NCI-H446 treated with DMSO at 0.1 percent for 48 hours (cell line): ENCODE measurements around the gene NUMBL.
A peak's percentile ranks its signal among the peaks of the same experiment; 100 is the strongest.

Experiments
- DNase-seq: peaks from one replicate; lab custom pipeline; 2025; lab: John Stamatoyannopoulos, UW

Gene NUMBL

DNA sequence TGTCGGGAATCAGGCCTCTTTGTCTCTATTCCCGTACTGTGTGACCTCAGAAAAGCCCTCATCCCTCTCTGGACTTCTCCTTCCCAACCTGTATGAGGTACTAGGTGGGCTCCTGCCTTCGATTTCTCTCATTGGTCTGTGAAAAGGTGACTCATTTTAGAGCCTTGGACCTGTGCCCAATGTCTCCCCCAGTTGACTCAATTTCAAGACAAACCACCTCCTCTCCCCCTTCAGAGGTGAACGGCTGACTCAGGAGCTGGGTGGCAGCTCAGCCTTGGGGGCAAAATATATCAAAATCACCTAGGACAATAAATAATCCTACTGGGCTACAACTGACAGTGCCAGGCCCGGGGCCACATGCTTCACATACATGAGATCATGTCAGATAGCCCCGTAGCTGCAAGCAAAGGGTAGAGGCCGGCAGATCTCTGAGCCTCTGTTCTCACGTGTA lies 25.6 kb upstream of the NUMBL start:
- no peak for DNase-seq

DNA sequence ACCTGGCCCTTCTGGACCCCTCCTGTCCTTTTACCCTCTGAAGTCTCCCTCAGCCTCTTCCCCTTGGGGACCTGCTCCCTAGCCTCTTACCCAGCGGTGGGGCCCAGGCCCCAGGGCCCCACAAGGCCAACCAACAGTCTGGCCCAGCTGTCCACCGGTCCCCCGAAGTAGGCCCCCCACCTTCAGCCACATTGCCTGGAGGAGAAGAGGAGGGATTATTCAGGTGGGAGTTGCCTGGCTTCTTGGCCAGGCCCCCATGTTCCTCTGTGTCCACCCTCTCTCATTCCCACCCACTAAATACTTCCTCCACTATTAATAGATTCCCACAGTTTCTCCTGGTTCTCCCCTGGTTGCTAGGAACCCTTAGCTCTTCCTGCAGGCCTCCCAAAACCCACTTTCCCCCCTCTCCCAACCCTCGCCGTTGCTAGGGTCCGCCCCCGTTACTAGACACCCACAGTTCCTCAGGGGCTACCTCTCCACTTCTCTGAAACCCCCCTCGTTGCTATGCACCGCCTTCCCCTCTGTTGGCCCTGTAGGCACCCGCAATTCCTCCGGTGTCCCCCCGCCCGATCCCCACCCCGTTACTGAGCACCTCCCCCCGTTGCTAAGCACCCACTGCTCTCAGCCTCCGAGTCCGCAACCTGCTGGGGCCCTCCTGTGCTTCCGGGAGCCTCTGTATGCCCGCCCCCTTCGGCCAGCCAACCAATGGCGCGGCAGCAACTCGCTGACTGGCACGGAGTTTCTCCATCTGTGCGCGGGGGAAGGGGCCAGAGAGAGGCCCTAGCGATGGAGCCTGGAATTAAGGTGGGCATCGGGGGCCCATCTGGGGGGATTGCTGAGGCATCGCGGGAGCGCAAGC lies 24.2 kb upstream of the NUMBL start:
- peak; percentile 82 for DNase-seq

DNA sequence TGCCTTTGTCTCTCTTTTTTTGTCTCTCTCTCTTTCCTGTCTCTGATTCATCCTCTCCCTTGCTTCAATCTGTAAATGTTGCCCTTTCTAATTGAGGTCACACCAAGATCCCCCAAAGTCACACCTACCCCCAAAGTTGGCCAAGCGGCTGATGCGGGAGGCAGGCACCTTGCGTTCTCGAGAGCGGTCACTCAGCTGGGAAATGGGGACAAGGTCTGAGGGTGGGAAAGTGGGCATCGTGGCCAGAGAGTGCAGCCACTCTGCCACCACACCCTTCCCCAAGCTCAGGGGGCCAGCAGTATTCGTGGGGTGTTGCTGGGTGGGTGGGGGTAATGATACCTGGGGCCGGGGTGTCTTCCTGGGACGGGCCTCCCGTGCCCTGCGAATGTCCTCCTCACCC lies 23.5 kb upstream of the NUMBL start:
- no peak for DNase-seq

DNA sequence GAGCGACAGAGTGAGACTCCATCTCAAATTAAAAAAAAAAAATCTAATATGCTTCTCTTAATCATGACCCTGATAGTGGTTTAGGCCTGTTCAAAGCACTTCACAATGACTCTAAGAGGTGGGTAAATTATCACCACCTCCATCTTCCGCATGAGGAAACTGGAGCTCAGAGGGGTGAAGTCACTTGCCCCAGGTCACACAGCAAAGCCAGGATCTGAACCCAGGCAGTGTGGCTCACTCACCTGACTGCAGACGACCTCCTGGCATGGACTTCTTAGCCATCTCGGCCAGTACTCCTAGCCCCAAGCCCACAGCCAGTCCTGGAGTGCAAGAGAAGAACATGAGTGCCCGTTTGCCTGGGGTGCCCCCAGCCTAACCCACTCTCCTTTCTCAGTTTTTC lies 19.4 kb upstream of the NUMBL start:
- DNase-seq = no peak

DNA sequence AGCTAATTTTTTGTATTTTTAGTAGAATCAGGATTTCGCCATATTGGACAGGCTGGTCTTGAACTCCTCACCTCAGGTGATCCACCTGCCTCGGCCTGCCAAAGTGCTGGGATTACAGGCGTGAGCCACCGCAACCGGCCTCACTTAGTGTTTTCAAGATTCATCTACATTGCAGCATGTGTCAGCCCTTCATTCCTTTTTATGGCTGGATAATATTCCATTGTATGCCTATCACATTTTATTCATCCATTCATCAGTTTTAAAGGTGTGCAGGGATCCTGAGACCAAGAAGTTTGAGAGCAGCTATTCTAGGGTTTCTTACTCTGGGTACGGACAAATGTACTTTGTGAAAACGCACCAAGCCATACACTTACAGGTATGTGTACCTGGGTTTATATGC lies 17.2 kb upstream of the NUMBL start:
- DNase-seq = no peak

DNA sequence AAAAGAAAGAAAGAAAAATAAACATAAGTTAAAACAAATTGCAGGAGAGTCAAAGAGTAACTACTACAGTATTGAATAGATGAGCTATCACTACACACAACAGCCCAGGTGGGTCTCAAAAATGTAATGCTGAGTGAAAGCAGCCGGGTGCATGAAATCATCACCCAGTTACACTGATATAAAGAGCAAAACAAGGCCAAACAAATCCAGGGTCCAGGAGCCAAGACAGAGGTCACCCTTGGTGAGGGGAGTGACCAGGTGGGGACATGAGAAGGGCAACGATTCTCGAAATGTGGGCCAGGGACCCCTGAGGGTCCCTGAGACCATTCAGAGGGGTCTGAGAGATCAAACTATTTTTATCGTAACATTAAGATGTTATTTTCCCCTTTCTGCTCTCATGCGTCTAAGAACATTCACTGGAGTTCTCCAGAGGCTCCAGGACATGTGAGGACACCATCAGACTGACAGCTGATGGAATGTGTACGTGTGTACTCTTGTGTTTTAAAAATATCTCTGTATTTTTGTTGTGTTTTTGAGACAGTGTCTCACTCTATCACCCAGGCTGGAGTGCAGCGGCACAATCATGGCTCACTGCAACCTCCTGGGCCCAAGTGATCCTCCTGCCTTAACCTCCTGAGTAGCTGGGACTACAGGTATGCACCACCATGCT lies 15.6 kb upstream of the NUMBL start:
- DNase-seq = no peak

DNA sequence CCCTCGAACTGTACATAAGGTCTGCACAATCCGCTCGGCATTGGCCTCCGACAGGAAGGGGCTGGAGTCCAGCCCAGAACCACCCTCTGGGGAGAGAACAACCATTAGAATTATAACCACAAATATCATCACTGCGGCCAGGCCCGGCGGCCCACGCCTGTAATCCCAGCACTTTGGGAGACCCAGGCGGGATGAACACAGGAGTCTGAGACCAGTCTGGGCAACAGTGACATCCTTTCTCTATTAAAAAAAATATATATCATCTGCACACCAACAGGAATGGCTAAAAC lies 14.9 kb upstream of the NUMBL start:
- no peak for DNase-seq

DNA sequence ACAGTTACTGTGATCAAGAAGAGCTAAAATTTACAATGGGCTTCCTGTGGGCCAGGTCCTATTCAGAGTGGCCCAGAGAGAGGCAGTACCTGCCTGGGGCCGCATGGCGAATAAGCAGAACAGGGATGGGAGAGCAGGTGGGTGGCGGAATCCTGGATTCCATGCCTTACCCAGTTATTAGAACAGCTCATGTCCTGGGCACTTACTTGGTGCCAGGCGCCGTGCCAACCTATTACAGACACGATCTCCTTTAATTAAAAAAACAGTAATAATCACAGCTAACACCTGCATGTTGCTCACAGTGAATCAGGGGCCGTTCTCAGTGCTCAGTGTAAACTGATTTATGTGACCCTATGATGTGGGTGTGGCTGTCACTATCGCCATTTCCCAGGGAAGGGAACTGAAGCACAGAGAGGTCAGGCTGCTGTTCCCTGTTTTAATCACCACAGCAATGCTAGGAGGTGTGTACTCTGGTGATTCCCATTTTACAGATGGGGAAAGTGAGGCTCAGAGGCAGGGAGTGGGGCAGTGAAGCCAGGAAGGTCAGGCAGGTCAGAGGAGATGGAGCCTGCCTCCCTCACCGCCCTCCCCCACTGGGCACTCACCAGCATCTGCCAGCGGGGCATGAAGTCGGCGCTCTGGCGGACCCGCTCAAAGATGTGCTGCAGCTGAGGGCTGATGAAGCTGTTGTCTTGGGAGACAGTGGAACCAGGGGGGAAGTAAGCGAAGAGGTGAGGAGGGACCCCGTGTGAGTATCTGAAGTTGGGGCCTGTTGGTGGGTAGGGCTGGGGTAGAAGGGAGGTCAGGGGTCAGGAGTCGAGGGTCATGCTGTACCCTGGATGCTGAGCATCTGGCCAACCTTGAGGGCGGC lies 14.3 kb upstream of the NUMBL start:
- no peak for DNase-seq

DNA sequence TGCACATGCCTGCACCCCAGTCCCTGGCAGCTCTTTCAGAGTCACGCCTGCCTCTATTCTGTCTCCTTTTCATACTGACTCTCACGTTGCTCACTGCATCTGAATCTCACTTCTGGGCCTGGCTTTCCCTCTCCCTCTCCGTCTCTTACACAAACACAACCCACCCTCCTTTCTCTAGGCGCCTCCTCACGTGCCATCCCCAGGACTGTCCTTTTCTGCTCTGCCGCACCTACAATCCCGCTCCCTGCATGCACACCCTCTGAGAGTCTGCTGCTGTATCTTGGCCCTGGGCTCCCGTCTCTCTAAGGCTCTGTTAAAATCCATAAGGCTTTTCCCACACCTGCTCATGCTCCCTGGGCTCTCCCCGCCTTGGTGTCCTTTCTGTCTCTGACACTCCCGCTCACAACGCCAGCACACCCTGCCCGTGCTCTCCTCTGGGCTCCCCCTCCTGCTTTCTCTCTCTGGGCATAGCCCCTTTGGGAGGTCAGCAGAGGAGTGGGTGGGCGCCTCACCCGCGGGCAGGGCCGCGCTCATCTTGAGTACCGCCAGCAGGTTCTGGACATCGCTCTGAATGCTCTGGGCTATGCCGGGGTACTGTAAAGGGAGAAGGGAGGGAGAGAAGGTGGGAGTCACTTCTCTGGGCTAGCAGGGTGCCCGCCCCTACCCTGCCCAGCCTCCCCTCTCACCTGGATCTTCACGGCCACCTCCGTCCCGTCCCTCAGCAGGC lies 12.7 kb upstream of the NUMBL start:
- DNase-seq = no peak

DNA sequence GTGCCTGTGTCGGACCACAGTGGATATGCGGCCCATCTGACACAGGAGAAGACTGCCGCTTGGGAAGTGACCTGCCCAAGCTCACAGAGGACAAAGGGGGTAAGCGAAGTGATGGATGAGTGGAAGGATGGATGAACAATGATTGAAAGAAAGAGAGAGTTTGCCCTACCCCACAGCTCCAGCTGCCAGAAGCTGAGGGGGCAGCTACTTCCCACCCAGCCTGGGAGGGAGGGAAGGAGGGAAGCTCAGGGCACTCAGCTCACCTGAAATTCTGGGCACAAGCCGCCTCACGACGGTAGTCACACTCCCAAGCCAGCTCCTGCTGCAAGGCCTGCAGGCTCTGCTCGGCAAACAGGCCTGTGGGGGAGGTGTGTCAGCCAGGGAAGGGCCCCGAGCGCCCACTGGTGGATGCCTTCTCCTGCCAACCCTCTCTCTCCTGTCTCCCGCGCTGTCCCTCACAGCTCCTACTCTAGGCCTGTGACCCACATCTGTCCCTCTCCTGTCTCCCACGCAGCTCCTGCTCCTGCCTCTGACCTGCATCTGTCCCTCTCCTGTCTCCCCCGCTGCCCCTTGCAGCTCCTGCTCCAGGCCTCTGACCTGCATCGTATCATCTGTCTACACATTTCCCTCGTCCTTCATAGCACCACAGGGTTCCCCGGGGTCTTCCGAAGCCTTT lies 12.0 kb upstream of the NUMBL start:
- no peak for DNase-seq

DNA sequence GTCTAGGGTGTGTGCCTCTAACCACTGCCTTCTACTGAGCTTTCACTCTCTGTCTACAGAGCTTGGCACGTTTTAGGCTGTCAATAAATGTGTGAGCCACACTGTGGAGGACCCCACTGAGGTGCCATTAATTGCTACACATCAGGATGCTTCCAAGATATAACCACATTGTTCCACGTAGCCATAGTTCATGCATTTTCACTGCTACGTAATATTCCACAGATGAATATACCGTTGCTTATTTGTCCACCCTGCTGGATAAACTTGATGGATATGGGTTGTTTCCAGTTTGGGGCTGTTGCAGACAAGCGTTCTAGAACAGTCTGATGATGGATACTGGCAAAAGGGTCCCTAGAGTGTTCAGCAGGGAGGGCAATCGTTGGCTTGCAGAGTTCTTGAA lies 11.3 kb upstream of the NUMBL start:
- DNase-seq = no peak

DNA sequence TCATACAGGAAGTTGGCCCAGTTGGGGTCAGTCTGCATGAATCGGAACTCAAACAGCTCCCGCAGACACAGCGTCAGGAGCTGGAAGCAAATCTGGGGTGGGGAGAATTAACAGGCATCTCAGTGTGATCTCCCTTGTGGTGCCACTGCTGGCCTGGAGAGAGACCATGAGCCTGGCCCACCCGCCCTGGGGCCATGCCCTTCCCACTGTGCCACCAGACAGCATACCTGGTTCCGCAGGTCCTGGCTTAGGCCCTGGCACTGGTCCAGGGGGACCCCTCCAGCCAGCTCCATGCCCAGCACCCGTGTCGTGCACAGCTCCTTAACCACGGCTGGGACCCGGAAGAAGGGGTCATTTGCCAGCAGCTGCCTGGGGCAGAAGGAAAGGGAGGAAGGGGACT lies 9.6 kb upstream of the NUMBL start:
- no peak for DNase-seq

DNA sequence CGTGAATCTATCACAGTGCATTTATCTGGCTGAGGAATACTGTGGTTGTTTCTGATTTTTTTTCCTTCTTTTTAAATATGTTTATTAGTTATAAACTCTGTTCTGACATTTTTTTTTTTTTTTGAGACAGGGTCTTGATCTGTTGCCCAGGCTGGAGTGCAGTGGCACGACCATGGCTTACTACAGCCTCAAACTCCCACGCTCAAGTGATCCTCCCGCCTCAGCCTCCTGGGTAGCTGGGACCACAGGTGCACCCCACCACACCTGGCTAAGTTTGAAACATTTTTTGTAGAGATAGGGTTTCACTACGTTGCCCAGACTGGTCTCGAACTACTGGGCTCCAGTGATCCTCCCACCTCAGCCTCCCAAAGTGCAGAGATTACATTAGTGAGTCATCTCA lies 6.6 kb upstream of the NUMBL start:
- no peak for DNase-seq

DNA sequence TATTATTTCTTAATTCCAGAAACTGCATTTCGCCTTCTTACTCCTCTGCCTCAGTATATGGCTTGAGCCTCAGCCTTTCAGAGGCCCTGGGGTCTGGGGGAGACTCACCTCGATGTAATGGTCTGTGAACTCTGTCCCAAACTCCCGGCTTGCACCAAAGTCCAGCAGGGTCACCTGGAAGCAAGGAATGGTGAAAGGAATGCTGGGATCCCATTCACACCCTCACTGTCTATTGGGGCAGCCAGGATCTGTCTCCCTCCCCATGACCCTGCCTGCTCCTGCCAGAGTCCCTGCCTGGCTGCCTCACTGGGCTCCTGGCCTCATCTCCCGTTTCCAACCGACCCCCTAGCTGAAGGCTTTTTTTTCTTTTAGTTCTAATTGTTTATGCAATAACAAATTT lies 5.4 kb upstream of the NUMBL start:
- no peak for DNase-seq

DNA sequence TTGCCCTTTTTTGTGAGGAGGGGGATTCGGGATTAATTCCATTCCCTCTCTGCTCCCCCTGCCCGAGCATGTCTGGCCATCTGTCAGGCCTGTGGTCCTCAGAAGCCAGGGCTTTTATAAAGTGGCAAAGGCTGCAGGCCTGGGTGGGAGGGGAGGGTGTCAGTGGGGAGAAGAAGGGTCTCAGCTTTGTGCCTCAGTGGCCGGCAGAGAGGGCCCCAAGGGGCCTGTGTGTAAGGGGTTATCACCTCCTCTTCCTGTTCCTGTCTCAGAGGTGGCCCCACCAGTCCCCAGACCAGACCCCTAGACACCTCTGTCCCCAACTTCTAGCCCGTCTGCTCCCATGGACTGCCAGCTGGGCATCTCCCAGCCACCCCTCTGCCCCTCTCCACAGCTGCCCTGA lies 3.4 kb upstream of the NUMBL start:
- no peak for DNase-seq

DNA sequence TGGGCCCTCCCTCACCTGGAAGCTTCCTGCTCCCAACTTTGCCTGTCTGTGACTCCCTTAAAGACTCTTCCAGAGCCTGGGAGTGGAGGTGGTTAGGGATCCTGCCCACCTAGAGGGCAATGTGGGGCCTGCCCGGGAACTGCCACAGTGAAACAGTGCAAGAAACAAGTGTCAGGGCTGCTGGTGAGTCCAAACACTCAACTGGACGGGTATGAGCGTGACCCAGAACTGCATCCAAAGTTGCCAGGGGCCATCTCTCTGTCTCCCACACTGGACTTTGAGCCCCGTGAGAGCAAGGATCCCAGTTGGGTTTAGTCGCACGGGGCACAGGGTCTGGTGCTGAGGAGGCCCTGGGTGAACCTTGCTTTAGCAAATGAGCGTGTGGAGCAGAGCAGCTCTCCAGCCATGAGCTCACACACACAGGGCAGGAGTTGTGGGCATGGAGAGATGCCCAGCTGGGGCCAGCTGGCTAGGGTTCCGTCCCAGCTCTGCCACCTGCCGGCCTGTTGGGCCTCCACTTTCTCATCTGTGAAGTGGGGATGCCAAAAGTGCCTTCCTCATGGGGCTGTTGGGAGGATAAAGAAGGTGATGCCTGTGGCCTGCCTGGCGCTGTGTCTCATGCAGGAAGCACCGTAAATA lies 2.8 kb upstream of the NUMBL start:
- no peak for DNase-seq

DNA sequence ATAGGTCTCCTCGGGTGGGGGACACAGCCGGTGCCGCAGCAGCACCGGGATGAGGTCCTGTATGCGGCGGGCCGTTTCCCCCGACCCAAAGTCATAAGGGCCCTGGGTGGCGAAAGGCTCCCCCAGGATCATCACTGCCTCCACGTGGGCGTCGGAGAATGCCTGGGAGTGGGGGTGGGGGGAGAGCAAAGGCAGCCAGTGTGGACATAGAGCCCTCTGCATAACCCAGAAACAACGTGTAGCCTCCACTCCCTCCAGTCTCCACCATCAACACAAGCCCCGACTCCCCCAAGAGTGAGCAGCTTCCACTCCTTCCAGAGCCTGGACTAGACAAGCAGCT lies 1.7 kb upstream of the NUMBL start:
- no peak for DNase-seq

DNA sequence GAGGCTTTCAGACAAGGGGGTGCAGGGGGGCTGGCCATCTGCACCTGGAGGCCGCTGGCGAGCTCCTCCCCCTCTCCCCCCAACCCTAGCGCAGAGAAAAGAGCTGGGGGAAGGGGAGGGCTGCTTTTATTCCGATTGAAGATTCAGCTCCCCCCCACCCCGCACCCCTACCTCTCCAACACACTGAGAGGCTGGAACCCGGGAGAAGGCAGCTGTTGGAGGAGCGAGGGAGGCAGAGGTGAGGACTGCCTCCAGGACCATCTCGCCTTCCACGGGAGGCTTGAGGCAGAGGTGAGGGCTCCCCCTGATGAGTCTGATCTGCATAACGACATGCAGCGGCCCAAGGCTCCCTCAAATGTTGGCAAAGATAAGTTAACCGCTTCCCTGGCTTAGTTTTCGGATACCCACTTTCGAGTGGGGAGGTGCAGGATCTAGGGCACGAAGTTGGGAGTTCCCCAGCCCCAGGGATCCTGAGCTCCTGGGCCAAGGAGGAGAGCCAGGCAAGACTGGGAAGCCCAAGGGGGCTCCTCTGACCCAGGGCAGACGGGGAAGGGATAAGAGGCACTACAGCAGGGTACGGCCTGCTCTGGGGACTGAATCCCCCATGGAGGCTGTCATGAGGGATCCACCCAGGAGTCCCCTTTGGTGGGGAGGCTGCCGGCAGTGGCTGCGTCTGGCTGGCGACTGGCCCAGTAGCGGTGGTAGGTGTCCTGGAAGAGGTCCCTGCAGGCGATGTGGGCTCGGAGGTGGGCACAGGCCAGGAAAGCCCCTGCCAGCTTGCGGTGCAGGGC lies 1.2 kb upstream of the NUMBL start:
- peak; percentile 47 for DNase-seq

DNA sequence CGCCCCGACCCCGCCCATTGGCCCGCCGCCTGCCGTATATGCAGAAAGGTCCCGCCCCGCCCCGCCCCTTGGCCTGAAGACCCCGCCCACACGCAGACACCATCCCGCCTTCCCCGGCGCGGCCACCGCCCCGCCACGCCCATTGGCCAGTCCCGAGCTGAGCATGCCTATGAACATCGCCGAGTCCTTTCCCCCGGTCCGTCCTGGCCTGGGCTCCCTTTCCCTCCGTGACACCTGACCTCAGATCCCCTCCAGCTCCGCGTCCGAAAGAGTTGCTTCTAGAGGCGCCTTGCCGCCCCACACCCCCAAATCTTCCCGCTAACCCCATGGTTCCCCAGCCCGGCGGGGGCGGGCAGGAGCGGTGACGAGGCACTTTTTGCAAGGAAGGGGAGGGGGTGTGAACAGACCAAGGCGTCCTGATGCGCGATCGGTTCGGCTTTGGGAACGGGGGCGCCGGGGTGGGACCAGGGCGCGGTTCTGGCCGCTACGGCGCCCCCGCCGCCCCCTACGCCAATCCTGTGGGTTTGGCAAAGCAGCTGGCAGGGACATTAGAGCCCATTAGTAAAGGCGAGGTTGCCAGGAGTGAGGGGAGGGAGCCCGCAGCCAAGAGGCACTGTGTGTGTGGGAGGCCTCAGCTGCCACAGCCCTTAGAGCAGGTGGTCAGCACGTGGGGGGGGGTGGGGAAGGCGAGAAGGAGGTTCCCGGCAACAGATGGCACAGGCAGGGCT lies 406 bp upstream of the NUMBL start:
- DNase-seq = peak; percentile 84
